ENCODE data around the gene KRT12.
A peak's percentile ranks its signal among the peaks of the same experiment; 100 is the strongest.

KRT12 gene

DNA sequence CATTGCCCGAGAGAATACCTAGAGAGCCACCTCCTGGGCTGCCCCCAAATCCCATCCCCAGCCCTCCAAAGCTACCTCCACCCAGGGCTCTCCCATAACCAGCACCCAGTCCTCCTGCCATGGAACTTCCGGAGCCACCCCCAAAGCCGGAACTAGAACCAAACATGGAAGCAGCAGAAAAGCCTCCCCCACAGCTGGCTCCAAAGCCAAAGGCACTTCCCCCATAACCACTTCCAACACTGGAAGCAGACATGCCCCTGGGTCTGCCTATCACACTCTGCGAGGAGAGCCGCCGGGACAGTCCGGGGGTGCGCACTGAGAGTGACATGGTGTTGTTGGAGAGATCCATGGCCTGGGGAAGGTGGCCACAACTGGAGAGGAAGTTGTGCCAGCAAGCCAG, at the start of gene KRT12:
Gene KRT12, minus strand, starts transcription at position 386 of the 400 bp plus-strand sequence. Its CDS starts 37 bp downstream, at position 349.
- no peak for DNase-seq (ENCODE audit: extremely low read depth, insufficient read length)
- H3K4me3 ChIP-seq (replicated peaks; ENCODE audit: low read depth, low read length): no peak within 1 kb of the TSS
- TF ChIP-seq, protein P1, sequence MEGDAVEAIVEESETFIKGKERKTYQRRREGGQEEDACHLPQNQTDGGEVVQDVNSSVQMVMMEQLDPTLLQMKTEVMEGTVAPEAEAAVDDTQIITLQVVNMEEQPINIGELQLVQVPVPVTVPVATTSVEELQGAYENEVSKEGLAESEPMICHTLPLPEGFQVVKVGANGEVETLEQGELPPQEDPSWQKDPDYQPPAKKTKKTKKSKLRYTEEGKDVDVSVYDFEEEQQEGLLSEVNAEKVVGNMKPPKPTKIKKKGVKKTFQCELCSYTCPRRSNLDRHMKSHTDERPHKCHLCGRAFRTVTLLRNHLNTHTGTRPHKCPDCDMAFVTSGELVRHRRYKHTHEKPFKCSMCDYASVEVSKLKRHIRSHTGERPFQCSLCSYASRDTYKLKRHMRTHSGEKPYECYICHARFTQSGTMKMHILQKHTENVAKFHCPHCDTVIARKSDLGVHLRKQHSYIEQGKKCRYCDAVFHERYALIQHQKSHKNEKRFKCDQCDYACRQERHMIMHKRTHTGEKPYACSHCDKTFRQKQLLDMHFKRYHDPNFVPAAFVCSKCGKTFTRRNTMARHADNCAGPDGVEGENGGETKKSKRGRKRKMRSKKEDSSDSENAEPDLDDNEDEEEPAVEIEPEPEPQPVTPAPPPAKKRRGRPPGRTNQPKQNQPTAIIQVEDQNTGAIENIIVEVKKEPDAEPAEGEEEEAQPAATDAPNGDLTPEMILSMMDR (IDR thresholded peaks at IDR 0.05; ENCODE audit: insufficient read depth, low read length, poor library complexity, severe bottlenecking): no peak
- peaks cover 1% of the 10 kb centered on the region; the same call in 1 of the 2 replicates for H3K27me3 ChIP-seq (replicated peaks; ENCODE audit: control insufficient read depth, insufficient read depth, low read length)
- no peaks in the 10 kb centered on the region for H3K36me3 ChIP-seq (ENCODE audit: control insufficient read depth, insufficient read depth, low read length)

DNA sequence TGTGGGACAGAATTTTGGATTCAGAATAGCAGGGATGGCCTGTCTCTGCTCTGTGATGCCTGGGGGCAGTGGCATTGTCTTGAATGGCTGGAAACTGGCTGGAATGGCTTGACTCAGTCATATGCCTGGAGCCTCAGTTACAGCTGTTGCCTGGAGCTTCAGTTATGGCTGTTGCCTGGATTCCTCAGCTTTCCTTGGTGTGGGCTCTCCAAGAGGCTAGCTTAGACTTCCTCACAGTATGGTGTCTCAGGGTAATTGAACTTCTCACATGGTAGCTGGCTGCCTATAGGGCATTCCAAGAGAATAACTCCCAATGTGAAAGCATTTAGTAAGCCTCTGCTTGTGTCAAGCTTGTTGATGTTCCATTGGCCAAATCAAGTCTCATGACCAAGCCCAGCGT, 49.3 kb upstream of the KRT12 start:
- TF ChIP-seq, protein P1 (IDR thresholded peaks at IDR 0.05; ENCODE audit: insufficient read depth, low read length, poor library complexity, severe bottlenecking): no peak
- H3K36me3 ChIP-seq (ENCODE audit: control insufficient read depth, insufficient read depth, low read length): no peaks in the 10 kb centered on the region
- H3K27me3 ChIP-seq (replicated peaks; ENCODE audit: control insufficient read depth, insufficient read depth, low read length): no peaks in the 10 kb centered on the region; the same call in 1 of the 2 replicates
- no peak overlapping the region for H3K4me3 ChIP-seq (replicated peaks; ENCODE audit: low read depth, low read length)
- DNase-seq (ENCODE audit: extremely low read depth, insufficient read length): no peak

DNA sequence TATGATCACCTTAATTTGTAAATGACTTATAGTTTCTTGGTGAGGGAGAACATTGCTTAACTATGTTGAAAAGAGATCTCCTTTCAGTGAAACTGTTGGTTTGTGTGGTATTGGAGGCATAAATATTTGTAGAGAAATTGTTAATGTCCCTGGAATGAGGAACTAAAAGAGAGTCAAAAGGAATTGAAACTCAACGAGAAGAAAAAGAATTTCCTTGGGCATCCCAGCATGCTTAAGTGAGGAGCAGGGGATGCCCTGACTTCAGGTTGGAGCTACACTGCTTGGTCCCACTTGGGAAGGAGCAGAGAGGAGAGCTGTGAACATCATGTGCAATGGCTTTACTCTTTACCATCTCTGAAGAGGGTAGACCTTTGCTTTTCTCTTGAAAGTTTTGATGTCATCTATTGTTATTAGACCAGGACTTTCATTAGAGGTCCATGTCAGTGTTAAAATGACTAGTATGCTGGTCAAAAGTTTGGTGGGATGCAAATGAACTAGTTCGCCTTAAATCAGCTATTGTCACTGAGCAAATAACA, 48.8 kb upstream of the KRT12 start:
- DNase-seq (ENCODE audit: extremely low read depth, insufficient read length): peak; percentile 48
- TF ChIP-seq, protein P1 (IDR thresholded peaks at IDR 0.05; ENCODE audit: insufficient read depth, low read length, poor library complexity, severe bottlenecking): no peak
- H3K4me3 ChIP-seq (replicated peaks; ENCODE audit: low read depth, low read length): no peak overlapping the region
- H3K27me3 ChIP-seq (replicated peaks; ENCODE audit: control insufficient read depth, insufficient read depth, low read length): no peaks in the 10 kb centered on the region; the same call in none of the 2 replicates
- no peaks in the 10 kb centered on the region for H3K36me3 ChIP-seq (ENCODE audit: control insufficient read depth, insufficient read depth, low read length)

- Histone ChIP-seq H3K27me3 (replicated peaks; ENCODE audit: control insufficient read depth, insufficient read depth, low read length) (no peaks in the 10 kb centered on the region; the same call in none of the 2 replicates), H3K4me3 (replicated peaks; ENCODE audit: low read depth, low read length) (no peak overlapping the region), H3K36me3 (ENCODE audit: control insufficient read depth, insufficient read depth, low read length) (no peaks in the 10 kb centered on the region)
- TF ChIP-seq, protein P1 (IDR thresholded peaks at IDR 0.05; ENCODE audit: insufficient read depth, low read length, poor library complexity, severe bottlenecking): no peak
- DNase-seq (ENCODE audit: extremely low read depth, insufficient read length): peak; percentile 41
These were observed 48.2 kb upstream of the KRT12 start for GRCh38 chr17:40915199-40915661.

DNA sequence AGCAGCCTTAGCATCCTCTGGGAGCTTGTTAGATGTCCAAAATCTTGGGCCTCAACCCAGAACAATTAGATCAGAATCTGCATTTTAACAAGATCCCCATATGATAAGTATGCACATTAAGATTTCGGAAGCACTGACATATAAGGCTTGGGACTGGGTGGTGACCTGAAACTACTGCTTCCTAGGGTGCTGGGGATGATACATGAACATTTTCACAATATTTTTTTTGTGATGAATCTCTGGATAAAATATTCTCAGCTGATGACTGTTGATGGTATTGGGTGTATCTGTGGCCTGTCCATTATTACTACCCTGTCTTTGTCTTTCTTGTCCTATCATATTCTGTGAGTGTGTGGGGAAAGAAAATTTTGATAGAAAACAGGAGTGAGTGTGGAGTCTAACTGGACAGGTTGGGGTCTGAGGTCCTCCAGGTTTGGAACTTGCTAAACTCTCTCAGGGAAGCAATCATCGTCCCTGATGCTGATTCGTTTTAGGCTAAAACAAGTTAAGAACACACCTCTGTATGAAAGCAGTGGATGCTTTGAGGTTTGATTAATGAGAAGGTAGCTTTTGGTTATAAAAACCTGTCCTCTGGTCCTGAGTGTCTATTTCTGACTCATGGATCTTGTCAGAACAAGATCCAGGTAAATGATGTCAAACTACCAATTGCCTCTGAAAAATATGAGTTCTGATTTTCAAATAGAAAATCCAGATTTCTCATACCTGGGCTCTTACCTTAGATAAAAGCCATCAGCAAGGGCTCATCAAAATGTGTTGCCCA, 47.2 kb upstream of the KRT12 start:
- no peak overlapping the region for H3K4me3 ChIP-seq (replicated peaks; ENCODE audit: low read depth, low read length)
- no peaks in the 10 kb centered on the region for H3K36me3 ChIP-seq (ENCODE audit: control insufficient read depth, insufficient read depth, low read length)
- DNase-seq (ENCODE audit: extremely low read depth, insufficient read length): no peak
- TF ChIP-seq, protein P1 (IDR thresholded peaks at IDR 0.05; ENCODE audit: insufficient read depth, low read length, poor library complexity, severe bottlenecking): no peak
- H3K27me3 ChIP-seq (replicated peaks; ENCODE audit: control insufficient read depth, insufficient read depth, low read length): no peaks in the 10 kb centered on the region; the same call in none of the 2 replicates

Measured in GM06990 (cell line).